Measurements from ENCODE around the gene TMEM240.
"Not testable (repeated sequence)": the region's sequence is repeated elsewhere in the genome, so short reads cannot be mapped to it uniquely, and the experiment has no call there.

The TMEM240 gene

DNA sequence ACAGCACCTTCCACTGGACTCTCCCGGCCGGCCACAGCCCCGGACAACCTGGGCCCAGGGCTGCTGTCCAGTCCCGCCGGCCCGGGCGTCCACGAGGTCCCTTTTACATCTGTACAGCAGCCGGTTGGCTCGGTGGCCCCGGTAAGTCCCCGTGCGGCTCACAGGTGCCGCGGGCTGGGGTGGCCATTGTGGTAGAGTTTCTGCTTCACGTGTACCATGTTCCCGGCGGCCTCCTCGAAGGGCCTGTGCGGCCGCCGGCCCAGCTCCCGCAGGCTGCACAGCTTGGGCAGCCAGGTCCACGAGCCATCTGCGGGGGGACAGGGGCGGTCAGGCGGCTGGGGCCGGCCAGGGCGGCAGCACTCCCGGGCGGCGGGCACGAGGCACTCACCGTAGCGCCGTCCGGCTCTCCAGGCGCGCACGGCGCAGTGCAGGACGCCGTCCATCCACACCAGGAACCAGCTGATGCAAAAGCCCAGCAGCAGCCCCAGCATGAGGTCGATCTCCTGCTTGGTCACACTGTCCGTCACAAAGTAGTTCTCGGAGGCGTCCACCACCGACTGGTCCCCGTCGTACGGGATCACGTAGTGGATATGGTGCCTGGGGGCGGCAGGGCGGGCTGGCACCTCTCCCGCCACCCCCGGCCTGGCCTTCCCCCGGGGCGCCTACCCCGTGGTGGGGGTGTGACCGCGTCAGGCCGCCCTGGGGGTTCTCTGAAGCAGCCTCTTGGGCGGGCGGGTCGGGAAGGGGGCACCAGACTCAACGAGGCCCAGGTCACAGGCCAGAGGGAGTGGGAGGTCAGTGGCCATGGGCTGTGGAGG is 5.0 kb downstream of the TMEM240 start:
- Histone ChIP-seq H3K27me3 (ENCODE audit: control insufficient read depth in 5 of 5, insufficient read depth in 4 of 5, low read length in 5 of 5) (no peaks in the 10 kb centered on the region), H3K4me1 (ENCODE audit: control insufficient read depth in 5 of 5, insufficient read depth in 5 of 5, low read length in 5 of 5) (peaks cover 0 to 17% (median 9%) of the 10 kb centered on the region in 5 donors), H3K4me3 (ENCODE audit: low read depth in 1 of 5, low read length in 5 of 5) (no peak overlapping the region), H3K9me3 (ENCODE audit: control insufficient read depth in 5 of 5, low read length in 5 of 5) (peaks cover 0 to 5% (median 5%) of the 10 kb centered on the region in 5 donors), H3K27ac (ENCODE audit: low read depth, low read length) (no peak overlapping the region), H3K36me3 (ENCODE audit: control insufficient read depth in 5 of 5, insufficient read depth in 5 of 5, low read length in 5 of 5) (peaks cover 0 to 15% (median 6%) of the 10 kb centered on the region in 5 donors), H3K9ac (ENCODE audit: low read length in 5 of 5) (no peak overlapping the region)

DNA sequence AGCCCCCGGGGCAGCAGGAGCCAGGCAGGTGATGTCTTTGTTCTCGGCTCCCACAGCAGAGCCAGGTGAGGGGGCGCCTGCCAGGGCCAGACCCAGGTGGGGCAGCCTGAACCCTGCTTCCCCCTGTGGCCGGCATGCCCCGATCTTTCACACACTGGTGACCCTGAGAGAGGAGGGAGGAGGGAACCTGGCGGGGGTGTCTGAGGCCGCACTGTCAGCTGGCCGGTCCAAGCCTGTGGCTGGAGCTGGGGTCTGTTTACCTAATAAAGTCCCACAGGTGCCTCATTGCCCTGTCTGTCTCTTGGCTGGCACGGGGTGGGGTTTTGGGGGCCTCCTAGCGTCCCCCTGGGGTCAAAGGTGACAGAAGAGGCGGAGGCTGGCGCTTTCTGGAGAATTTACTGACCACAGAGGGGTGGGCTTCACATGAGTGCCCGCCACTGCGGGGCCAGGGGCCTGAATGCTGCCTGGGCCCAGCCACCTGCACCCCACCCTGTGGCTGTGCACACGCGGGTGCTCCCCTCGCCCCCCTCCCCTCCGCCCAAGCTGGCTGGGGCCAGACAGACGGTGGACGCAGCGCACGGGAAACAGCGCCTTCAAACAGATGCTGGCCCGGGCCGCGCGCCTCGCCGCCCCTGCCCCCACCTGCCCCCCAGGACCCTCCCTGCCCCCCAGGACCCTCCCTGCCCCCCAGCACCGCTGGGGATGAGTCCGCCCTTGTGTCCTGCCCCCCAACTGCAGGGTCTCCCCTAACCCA is 5.8 kb downstream of the TMEM240 start:
- Histone ChIP-seq H3K36me3 (ENCODE audit: control insufficient read depth in 5 of 5, insufficient read depth in 5 of 5, low read length in 5 of 5) (peaks cover 0 to 22% (median 7%) of the 10 kb centered on the region in 5 donors), H3K4me3 (ENCODE audit: low read depth in 1 of 5, low read length in 5 of 5) (no peak overlapping the region), H3K27me3 (ENCODE audit: control insufficient read depth in 5 of 5, insufficient read depth in 4 of 5, low read length in 5 of 5) (no peaks in the 10 kb centered on the region), H3K9ac (ENCODE audit: low read length in 5 of 5) (no peak overlapping the region), H3K27ac (ENCODE audit: low read depth, low read length) (no peak overlapping the region), H3K4me1 (ENCODE audit: control insufficient read depth in 5 of 5, insufficient read depth in 5 of 5, low read length in 5 of 5) (peaks cover 0 to 16% (median 8%) of the 10 kb centered on the region in 5 donors), H3K9me3 (ENCODE audit: control insufficient read depth in 5 of 5, low read length in 5 of 5) (peaks cover 0 to 5% (median 5%) of the 10 kb centered on the region in 5 donors)

- H3K9me3 ChIP-seq (ENCODE audit: control insufficient read depth in 5 of 5, low read length in 5 of 5); H3K27me3 ChIP-seq (ENCODE audit: control insufficient read depth in 5 of 5, insufficient read depth in 4 of 5, low read length in 5 of 5); H3K4me1 ChIP-seq (ENCODE audit: control insufficient read depth in 5 of 5, insufficient read depth in 5 of 5, low read length in 5 of 5); H3K27ac ChIP-seq (ENCODE audit: low read depth, low read length); H3K4me3 ChIP-seq (ENCODE audit: low read depth in 1 of 5, low read length in 5 of 5); H3K9ac ChIP-seq (ENCODE audit: low read length in 5 of 5): not testable (repeated sequence)
- H3K36me3 ChIP-seq (ENCODE audit: control insufficient read depth in 5 of 5, insufficient read depth in 5 of 5, low read length in 5 of 5) = peaks cover 0 to 28% (median 12%) of the 10 kb centered on the region in 5 donors
Observed at GRCh38 chr1:1533894-1534291, 6.5 kb downstream of the TMEM240 start.

- not testable (repeated sequence) for H3K27me3 ChIP-seq (ENCODE audit: control insufficient read depth in 5 of 5, insufficient read depth in 4 of 5, low read length in 5 of 5); H3K4me3 ChIP-seq (ENCODE audit: low read depth in 1 of 5, low read length in 5 of 5)
Observed at GRCh38 chr1:1533176-1533893, 7.1 kb downstream of the TMEM240 start.

DNA sequence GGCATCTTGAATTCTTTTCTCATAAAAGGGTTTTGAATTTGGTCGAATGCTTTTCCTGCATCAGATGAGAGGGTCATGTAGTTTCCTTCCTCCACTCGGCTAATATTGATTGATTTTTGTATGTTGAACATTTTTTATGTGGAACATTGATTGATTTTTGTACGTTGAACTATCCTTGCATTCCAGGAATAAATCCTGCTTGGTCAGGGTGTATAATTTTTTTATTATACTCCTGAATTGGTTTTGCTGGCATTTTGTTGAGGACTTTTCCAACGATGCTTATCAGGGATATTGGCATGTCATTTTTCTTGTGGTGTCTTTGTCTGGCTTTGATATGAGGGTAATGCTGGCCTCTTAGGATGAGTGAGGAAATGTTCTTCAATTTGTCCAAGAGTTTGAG is 8.5 kb downstream of the TMEM240 start:
- no peak overlapping the region for H3K27ac ChIP-seq (ENCODE audit: low read depth, low read length)
- H3K4me3 ChIP-seq (ENCODE audit: low read depth in 1 of 5, low read length in 5 of 5) = no peak overlapping the region
- peaks cover 0 to 5% (median 5%) of the 10 kb centered on the region in 5 donors for H3K9me3 ChIP-seq (ENCODE audit: control insufficient read depth in 5 of 5, low read length in 5 of 5)
- H3K9ac ChIP-seq (ENCODE audit: low read length in 5 of 5) = no peak overlapping the region
- H3K4me1 ChIP-seq (ENCODE audit: control insufficient read depth in 5 of 5, insufficient read depth in 5 of 5, low read length in 5 of 5) = peaks cover 0 to 8% (median 0%) of the 10 kb centered on the region in 5 donors
- H3K36me3 ChIP-seq (ENCODE audit: control insufficient read depth in 5 of 5, insufficient read depth in 5 of 5, low read length in 5 of 5) = peaks cover 0 to 37% (median 20%) of the 10 kb centered on the region in 5 donors
- H3K27me3 ChIP-seq (ENCODE audit: control insufficient read depth in 5 of 5, insufficient read depth in 4 of 5, low read length in 5 of 5) = no peaks in the 10 kb centered on the region

More at GRCh38 chr1:1533176-1533893, 7.1 kb downstream of the TMEM240 start:
- H3K4me1 ChIP-seq (ENCODE audit: control insufficient read depth in 5 of 5, insufficient read depth in 5 of 5, low read length in 5 of 5); H3K27ac ChIP-seq (ENCODE audit: low read depth, low read length); H3K9ac ChIP-seq (ENCODE audit: low read length in 5 of 5); H3K9me3 ChIP-seq (ENCODE audit: control insufficient read depth in 5 of 5, low read length in 5 of 5): not testable (repeated sequence)
- peaks cover 0 to 33% (median 15%) of the 10 kb centered on the region in 5 donors for H3K36me3 ChIP-seq (ENCODE audit: control insufficient read depth in 5 of 5, insufficient read depth in 5 of 5, low read length in 5 of 5)

DNA sequence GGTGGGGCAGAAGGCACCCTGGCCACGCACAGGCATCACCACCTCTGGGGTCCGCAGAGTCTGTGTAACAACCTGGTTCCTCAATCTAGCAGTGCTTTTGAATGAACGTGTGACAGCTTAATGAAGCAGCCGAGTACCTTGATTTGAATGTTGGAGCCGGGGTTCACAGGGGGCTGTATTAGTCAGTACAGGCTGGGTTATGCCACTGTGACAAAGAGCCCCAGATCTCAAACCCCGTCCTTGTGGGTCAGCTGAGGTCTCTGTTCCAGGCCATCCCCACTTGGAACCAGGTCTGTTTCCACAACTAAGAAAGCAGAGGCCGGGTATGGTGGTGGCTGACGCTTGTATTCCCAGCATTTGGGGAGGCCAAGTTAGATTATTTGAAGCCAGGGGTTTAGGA is 10.5 kb downstream of the TMEM240 start:
- H3K27ac ChIP-seq (ENCODE audit: low read depth, low read length) = no peak overlapping the region

GRCh38 chr1:1529321-1529720 is 11.1 kb downstream of the TMEM240 start:
- Histone ChIP-seq H3K4me1 (ENCODE audit: control insufficient read depth in 5 of 5, insufficient read depth in 5 of 5, low read length in 5 of 5) (peaks cover 0 to 8% (median 0%) of the 10 kb centered on the region in 5 donors), H3K27me3 (ENCODE audit: control insufficient read depth in 5 of 5, insufficient read depth in 4 of 5, low read length in 5 of 5) (no peaks in the 10 kb centered on the region), H3K9me3 (ENCODE audit: control insufficient read depth in 5 of 5, low read length in 5 of 5) (peaks cover 0 to 5% (median 5%) of the 10 kb centered on the region in 5 donors), H3K27ac (ENCODE audit: low read depth, low read length) (no peak overlapping the region), H3K4me3 (ENCODE audit: low read depth in 1 of 5, low read length in 5 of 5) (no peak overlapping the region), H3K9ac (ENCODE audit: low read length in 5 of 5) (no peak overlapping the region), H3K36me3 (ENCODE audit: control insufficient read depth in 5 of 5, insufficient read depth in 5 of 5, low read length in 5 of 5) (peaks cover 0 to 50% (median 26%) of the 10 kb centered on the region in 5 donors)

More for the DNA sequence above, 10.5 kb downstream of the TMEM240 start:
- Histone ChIP-seq H3K4me1 (ENCODE audit: control insufficient read depth in 5 of 5, insufficient read depth in 5 of 5, low read length in 5 of 5) (peaks cover 0 to 8% (median 0%) of the 10 kb centered on the region in 5 donors), H3K27me3 (ENCODE audit: control insufficient read depth in 5 of 5, insufficient read depth in 4 of 5, low read length in 5 of 5) (no peaks in the 10 kb centered on the region), H3K9ac (ENCODE audit: low read length in 5 of 5) (no peak overlapping the region), H3K4me3 (ENCODE audit: low read depth in 1 of 5, low read length in 5 of 5) (no peak overlapping the region), H3K9me3 (ENCODE audit: control insufficient read depth in 5 of 5, low read length in 5 of 5) (peaks cover 0 to 5% (median 5%) of the 10 kb centered on the region in 5 donors), H3K36me3 (ENCODE audit: control insufficient read depth in 5 of 5, insufficient read depth in 5 of 5, low read length in 5 of 5) (peaks cover 0 to 47% (median 23%) of the 10 kb centered on the region in 5 donors)

GRCh38 chr1:1528301-1529267 is 11.8 kb downstream of the TMEM240 start:
- Histone ChIP-seq H3K9ac (ENCODE audit: low read length in 5 of 5) (no peak overlapping the region), H3K9me3 (ENCODE audit: control insufficient read depth in 5 of 5, low read length in 5 of 5) (peaks cover 0 to 5% (median 5%) of the 10 kb centered on the region in 5 donors), H3K4me1 (ENCODE audit: control insufficient read depth in 5 of 5, insufficient read depth in 5 of 5, low read length in 5 of 5) (peaks cover 0 to 4% (median 0%) of the 10 kb centered on the region in 5 donors), H3K27ac (ENCODE audit: low read depth, low read length) (no peak overlapping the region), H3K36me3 (ENCODE audit: control insufficient read depth in 5 of 5, insufficient read depth in 5 of 5, low read length in 5 of 5) (peaks cover 0 to 53% (median 26%) of the 10 kb centered on the region in 5 donors), H3K4me3 (ENCODE audit: low read depth in 1 of 5, low read length in 5 of 5) (no peak overlapping the region), H3K27me3 (ENCODE audit: control insufficient read depth in 5 of 5, insufficient read depth in 4 of 5, low read length in 5 of 5) (no peaks in the 10 kb centered on the region)

Data from subcutaneous abdominal adipose tissue (tissue), 5 donors.